Raji (cell line): ENCODE results near the gene SLC27A5.

ENCODE experiments used
- POLR2A ChIP-seq: IDR thresholded peaks from 2 replicates; pipeline ENCODE4 v1.6.1; 2011; ENCODE audit warnings: low read depth, low read length, control low read depth; ENCODE audit not compliant: insufficient read depth

The SLC27A5 gene, protein sequence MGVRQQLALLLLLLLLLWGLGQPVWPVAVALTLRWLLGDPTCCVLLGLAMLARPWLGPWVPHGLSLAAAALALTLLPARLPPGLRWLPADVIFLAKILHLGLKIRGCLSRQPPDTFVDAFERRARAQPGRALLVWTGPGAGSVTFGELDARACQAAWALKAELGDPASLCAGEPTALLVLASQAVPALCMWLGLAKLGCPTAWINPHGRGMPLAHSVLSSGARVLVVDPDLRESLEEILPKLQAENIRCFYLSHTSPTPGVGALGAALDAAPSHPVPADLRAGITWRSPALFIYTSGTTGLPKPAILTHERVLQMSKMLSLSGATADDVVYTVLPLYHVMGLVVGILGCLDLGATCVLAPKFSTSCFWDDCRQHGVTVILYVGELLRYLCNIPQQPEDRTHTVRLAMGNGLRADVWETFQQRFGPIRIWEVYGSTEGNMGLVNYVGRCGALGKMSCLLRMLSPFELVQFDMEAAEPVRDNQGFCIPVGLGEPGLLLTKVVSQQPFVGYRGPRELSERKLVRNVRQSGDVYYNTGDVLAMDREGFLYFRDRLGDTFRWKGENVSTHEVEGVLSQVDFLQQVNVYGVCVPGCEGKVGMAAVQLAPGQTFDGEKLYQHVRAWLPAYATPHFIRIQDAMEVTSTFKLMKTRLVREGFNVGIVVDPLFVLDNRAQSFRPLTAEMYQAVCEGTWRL

DNA sequence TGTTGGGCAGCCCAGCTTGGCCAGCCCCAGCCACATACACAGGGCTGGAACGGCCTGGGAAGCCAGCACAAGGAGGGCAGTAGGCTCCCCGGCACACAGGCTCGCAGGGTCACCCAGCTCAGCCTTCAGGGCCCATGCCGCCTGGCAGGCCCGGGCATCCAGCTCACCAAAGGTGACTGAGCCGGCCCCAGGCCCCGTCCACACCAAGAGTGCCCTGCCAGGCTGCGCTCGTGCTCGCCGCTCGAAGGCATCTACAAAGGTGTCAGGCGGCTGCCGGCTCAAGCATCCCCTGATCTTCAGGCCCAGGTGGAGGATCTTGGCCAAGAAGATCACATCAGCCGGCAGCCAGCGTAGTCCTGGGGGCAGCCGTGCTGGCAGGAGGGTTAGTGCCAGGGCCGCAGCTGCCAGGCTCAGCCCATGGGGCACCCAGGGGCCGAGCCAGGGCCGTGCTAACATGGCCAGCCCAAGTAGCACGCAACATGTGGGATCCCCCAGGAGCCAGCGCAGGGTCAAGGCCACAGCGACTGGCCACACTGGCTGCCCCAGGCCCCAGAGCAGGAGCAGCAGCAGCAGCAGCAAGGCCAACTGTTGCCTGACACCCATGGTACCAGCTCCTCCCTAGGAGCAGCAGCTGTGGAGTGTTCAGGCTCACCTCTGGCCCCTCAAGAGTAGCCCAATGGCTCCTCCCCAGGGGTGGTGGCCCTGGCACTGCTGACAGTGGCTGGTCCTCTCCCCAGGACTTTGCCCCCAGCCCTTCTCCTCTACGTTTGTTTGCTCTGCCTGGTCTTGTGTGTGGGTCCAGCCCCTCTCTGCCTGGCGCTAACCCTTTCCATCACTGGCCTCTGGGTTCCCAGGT is at the start of gene SLC27A5:
TSS of gene SLC27A5 (minus strand) at position 640 of the 856 bp plus-strand sequence. CDS start at position 603, 37 bp downstream.
- TF ChIP-seq POLR2A = no peak

DNA sequence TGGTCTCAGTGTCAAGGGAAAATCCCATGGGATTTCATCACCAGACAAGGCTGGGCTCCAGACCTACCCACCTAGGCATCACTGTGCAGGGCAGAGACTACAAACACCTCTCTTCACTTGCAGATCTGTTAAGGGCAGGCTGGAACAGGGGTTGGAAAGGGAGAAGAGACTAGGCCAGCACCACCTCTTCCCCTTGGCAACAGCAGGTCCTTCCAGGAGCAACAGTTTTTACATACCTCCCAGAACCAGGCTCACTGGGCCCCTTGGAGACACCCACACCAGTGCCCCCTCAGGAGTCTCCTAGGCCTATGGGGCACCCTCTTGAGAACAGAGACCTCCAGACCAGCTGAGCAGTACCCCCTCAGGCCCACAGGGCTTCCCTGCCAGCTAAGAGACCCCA is 49.1 kb upstream of the SLC27A5 start:
- TF ChIP-seq POLR2A = no peak

DNA sequence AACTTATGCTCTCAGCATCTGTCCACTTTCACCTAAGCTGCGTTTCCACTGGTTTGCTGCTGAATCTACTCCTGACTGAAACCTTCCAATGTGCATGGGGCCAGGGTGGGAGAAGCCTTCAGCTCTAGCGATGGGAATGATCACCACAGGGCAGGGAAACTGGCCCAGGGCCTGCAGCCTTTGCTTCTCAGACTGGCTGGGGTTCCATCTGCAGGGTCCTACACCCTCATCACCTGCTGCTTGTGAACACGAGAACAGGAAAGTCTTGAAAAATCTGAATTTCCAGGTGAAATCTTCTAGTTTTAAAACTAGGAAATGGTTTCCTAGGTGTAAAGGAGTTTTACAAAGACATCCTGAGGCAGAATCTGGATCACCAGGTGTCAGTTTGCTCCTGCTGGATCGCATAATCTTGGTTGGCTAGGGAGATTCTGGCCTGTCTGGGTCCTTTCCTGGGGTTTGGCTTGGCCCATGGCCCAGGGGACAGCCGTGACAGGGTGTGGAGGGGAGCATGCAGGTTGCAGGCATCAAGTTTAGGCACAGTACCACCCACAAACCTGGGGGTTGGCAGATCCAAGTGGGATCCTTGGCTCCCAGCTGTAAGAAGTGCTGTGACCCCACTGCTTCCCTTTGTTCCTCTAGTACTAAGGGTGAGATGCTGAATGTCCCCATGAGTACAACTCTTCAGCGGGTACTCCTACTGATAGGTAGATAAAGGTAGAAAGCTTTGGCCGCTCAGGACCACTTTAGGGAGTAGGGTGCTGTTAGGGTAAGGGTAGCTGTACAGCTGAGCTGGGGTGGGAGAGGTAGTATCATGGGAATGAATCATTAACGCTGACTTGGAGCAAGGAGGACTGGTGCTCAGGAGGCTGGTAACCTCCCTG is 48.5 kb upstream of the SLC27A5 start:
- no peak for TF ChIP-seq POLR2A

DNA sequence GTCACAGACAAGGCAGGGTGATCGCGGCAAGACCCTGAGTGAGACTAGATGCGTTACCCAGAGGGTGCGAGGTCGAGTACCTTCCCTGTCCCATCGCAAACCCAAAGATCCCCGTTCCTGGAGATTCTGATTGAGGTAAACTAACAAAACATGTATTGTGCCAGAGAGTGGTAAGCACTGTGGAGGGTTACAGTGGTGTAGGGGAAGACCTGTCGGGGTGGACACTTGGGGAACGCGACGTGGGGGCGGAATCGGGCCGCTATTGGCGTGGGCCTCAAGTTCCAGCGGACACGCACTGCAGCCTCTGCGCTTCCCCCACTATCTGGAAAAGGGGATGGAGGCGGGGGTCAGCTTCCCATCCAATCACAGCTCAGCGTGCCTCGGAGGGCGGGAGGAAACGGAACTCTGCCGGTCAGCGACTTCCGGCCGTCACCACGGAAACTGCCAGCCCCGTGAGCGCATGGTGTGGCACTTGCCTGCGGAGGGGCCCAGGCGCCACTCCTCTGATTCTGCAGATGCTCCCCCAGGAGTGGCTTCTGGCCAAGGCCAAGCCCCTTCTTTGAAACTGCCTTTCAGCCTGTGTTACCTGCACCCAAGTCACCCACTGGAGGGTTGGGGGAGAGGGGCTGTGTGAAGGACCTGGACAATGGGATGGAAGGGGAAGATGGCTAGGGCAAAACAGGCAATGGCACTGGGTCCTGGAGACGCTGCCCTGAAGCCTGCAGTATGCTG is 47.6 kb upstream of the SLC27A5 start:
- peak; percentile 85 for TF ChIP-seq POLR2A

DNA sequence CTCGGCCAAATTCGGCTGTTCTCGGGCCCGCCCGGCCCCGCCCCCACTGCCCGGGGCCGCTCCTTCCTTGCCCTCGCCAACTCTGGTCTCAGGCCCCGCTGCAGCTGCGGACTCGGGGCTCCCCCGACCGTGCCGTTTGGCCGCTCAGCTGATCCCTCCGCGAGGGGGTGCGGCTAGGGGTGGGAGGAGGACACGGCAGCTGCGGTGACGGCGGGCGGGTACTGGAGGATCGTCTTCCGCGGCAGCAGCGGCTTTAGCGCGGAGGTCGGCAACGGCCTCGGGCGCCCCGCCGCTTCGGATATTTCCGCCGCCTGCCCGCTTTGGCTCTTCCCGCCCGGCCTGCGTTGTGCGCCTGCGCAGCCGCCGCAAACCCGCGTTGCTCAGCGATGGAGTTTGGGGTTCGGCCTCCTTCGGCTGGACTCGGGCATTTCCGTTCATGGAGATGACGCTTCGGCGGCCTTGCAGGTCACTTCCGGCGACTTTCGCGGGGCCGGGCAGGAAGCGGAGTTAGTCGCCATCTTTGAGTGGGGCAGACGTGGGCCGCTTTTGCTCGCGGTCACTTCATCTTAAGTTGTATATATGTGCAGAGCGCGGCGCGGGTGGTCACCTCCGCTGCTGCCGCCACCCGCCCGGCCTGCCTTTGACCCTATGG is 47.0 kb upstream of the SLC27A5 start:
- TF ChIP-seq POLR2A = peak; percentile 63; the same call in 1 of the 2 replicates

DNA sequence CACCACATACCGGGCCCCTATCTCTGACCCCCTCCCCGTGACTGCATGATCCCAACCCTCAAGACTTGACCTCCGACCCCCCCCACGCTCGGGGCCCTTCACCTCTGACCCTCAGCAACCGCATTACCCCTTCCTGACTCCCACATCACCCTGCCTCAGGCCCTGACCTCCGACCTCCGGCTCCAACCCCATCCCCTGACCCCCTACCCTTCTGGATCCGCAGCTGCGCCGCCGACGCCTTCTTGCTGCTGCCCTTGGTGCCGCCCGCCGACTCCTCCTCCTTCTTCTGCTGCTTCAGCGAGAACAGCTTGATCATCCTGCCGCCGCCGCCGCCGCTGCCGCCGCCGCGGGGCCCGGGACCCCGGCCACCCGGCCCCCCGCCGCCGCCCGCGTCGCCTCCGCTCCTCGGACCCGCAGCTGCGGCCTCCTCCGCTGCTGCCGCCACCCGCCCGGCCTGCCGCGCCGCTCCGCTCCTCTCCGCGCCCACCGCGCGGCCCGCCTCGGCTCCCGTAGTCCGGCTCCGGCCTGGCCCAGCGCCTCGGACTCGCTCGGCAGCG is 46.4 kb upstream of the SLC27A5 start, which contains the start of gene UBE2M:
TSS of gene UBE2M (minus strand) at position 546 of the 557 bp plus-strand sequence. CDS start at position 316, 230 bp downstream.
- TF ChIP-seq POLR2A = no peak

DNA sequence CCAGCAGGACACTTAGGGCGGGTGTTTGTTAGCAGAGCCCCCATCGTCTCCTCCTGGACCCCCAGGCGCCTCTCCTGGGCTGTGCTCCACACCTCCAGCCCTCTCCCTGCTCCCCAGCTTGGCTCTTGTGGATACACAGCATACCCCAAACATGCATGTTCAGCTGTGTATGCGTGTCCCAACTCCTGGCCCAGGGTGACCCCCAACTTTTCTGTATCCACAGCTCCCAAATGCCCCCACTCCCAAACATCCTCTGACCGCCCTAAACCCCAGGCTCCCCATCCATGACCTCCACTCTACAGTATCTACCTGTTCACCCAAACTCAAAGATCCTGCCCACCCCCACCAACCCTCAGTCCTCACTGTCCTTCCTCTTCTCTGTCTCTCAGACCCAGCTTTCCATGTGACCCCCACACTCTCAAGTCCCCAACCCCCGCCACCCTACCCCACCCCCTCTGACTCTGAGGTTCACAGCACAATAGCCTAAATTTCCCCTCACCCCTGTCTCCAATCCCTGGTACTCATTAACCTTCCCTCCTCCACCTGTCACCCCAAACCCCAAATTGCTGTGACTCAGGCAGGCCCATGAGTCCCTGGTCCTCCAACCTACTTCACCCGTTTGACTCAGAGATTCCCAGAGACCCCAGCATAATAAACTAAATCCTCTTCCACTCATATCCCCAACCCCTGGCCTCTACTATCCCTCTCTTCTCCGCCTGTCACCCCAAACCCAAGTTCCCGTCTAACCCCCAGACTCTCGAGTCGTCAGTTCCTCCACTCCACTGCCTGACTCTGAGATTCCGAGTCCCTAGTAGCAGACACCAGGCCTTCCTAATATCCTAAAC is 45.7 kb upstream of the SLC27A5 start:
- TF ChIP-seq POLR2A = no peak

DNA sequence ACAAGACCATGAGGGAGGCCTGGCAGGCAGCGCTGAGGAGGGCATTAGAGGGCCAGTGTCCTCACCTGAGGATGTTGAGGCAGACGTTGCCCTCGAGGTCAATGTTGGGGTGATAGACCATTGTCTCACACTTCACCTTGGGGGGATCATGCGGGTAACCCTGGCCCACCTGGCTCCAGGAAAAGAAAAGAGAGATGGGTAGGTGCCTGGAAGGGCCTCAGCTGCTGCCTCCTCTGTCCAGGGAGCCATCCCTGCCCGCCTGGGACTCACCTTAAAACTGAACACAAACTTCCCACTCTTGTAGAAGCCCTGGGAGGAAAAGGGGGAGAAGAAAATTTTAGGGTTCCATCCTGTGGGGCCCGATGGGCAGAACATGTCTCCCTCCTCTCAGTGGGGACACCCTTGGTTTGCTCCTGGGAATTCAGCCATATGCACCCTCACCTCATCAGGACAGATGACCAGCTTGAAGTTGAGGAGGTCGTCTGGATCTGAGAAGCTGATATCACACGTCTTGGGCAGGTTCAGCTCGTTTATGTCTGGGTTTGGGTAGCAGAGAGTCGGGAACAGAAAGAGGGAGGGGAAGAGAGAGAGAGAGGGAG is 44.9 kb upstream of the SLC27A5 start:
- no peak for TF ChIP-seq POLR2A

DNA sequence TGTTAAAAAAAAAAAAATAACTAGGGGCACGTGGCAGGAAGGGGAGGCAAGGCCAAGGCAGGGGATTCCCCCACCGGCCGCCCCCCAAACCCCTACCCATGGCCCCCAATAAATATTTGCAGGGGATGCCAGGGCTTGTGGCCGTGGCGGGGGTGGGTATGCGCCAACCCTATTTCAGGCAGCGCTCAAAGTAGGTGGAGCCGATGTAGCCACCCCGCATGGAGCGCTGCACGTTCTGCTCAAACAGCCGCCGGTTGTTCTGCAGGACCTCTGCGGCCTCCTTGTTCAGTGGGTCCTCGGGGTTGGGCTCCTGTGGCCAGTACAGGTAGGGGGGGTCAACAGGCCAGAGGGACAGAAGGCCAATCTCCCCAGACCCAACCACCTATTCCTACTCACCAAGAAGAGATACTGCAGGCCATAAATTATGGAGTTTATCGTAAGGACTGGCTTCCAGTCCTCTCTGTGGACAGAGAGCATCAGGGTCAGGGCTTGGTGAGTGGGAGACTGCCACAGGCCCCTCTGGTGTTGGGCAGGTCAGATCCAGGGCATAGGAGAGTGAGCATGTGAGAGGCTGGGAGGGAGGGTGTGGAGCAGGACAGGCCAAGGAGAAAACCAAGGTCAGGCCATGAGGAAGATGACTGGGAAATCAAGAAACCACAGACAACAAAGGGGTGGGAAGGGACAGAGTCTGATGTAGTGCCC is 44.3 kb upstream of the SLC27A5 start:
- TF ChIP-seq POLR2A = no peak

DNA sequence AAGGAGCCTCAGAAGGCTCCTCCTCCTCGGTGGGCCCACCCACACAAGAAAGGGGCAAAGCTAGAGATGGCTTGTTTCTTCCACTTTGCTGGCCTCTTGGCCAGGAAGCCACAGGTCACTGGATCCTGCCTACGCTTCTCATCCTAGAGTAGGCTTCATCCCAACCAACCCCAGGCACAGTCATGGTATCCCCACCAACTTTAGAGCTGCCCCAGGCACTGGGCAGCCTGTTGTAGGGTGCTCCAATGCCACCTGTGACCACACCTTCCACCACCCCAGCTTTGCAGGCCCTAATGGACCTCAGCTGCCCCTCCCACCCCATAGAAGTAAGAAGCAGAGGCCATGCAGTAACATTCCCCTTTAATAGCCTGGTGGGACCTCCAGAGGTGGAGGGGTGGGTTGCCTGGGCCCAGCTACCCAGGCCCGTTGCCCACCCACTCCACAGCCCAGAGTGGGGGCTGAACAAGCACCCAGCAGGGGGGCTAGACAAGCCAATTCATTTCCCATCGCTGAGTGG is 43.6 kb upstream of the SLC27A5 start:
- TF ChIP-seq POLR2A = no peak
